CD8-positive, alpha-beta memory T cell (primary cell): ENCODE data around the gene KANSL3. TPM values are rescaled to one million over a fixed set of nuclear protein-coding genes. Genes with fewer than 3 reads are reported as not detected.

ENCODE experiments used
- CTCF ChIA-PET: fragments of 350-600 bp; sonication (Branson Sonifier 250); formaldehyde crosslinking; loops from one replicate; lab custom pipeline; 2021; ENCODE audit warnings: antibody characterized with exemption; lab: Charles Lee
- POLR2A ChIA-PET: fragments of 350-600 bp; sonication (Branson Sonifier 250); formaldehyde crosslinking; loops from one replicate; lab custom pipeline; 2021; ENCODE audit warnings: antibody characterized with exemption; lab: Charles Lee
- DNase-seq, 5 donors: peaks; one replicate each; pipeline versions ENCODE4 v3.0.0 to v3.0.0-alpha.2; 2020 to 2022; ENCODE audit warnings: mixed read lengths in 1 of 5
- H3K27ac ChIP-seq: one replicate; pipeline ENCODE4 v1.7.0; 2013; ENCODE audit warnings: low read depth, mild to moderate bottlenecking, low read length, moderate library complexity
- H3K27me3 ChIP-seq: 2 replicates; pipeline ENCODE4 v1.7.0; 2013; ENCODE audit warnings: low read length, mild to moderate bottlenecking; ENCODE audit not compliant: insufficient read depth, poor library complexity, severe bottlenecking
- H3K36me3 ChIP-seq: 2 replicates; pipeline ENCODE4 v1.7.0; 2013; ENCODE audit warnings: mild to moderate bottlenecking, low read length, moderate library complexity; ENCODE audit not compliant: insufficient read depth
- H3K4me1 ChIP-seq: 2 replicates; pipeline ENCODE4 v1.7.0; 2013; ENCODE audit warnings: mild to moderate bottlenecking, low read length, moderate library complexity; ENCODE audit not compliant: insufficient read depth
- H3K4me3 ChIP-seq: 2 replicates; pipeline ENCODE4 v1.7.0; 2013; ENCODE audit warnings: mild to moderate bottlenecking, low read length
- H3K9me3 ChIP-seq: 2 replicates; pipeline ENCODE4 v1.7.0; 2013; ENCODE audit warnings: mild to moderate bottlenecking, low read length
- H3K27ac Mint-ChIP-seq, 8 donors: one replicate each; pipeline ENCODE4 v1.8.0; 2020 to 2021; ENCODE audit warnings: mixed read lengths in 8 of 8, mild to moderate bottlenecking in 6 of 8, inconsistent platforms in 3 of 8, moderate library complexity in 3 of 8
- H3K27me3 Mint-ChIP-seq, 2 donors: one replicate each; pipeline ENCODE4 v1.8.0; 2020 to 2021; ENCODE audit warnings: mixed read lengths in 2 of 2, mild to moderate bottlenecking in 1 of 2, moderate library complexity in 1 of 2
- H3K36me3 Mint-ChIP-seq, 3 donors: one replicate each; pipeline ENCODE4 v1.8.0; 2020 to 2021; ENCODE audit warnings: mixed read lengths in 3 of 3, inconsistent platforms in 1 of 3, mild to moderate bottlenecking in 1 of 3
- H3K4me1 Mint-ChIP-seq, 3 donors: one replicate each; pipeline ENCODE4 v1.8.0; 2020 to 2021; ENCODE audit warnings: mixed read lengths in 3 of 3, inconsistent platforms in 1 of 3, mild to moderate bottlenecking in 1 of 3
- H3K4me3 Mint-ChIP-seq, 7 donors: one replicate each; pipeline ENCODE4 v1.8.0; 2020 to 2021; ENCODE audit warnings: mixed read lengths in 7 of 7, mild to moderate bottlenecking in 6 of 7, moderate library complexity in 4 of 7, inconsistent platforms in 2 of 7
- H3K9me3 Mint-ChIP-seq, 5 donors: one replicate each; pipeline ENCODE4 v1.8.0; 2020 to 2022; ENCODE audit warnings: mixed read lengths in 5 of 5, mild to moderate bottlenecking in 3 of 5, moderate library complexity in 2 of 5, inconsistent platforms in 1 of 5
- polyA plus RNA-seq: library from polyadenylated mRNA; unstranded; fragments of 300-500 nt; fragmentation: Illumina TruSeq; gene quantifications from one replicate; pipeline ENCODE4 v1.2.3, GENCODE V29; 2021
- total RNA-seq, 2 experiments: library from RNA; stranded (reverse); gene quantifications; one replicate each; pipeline ENCODE4 v1.2.3, GENCODE V29; 2021

KANSL3 gene
- total and polyA plus RNA-seq, 3 experiments from 2014 or later, result 18.3 to 46.6 (median 42.2) TPM

DNA sequence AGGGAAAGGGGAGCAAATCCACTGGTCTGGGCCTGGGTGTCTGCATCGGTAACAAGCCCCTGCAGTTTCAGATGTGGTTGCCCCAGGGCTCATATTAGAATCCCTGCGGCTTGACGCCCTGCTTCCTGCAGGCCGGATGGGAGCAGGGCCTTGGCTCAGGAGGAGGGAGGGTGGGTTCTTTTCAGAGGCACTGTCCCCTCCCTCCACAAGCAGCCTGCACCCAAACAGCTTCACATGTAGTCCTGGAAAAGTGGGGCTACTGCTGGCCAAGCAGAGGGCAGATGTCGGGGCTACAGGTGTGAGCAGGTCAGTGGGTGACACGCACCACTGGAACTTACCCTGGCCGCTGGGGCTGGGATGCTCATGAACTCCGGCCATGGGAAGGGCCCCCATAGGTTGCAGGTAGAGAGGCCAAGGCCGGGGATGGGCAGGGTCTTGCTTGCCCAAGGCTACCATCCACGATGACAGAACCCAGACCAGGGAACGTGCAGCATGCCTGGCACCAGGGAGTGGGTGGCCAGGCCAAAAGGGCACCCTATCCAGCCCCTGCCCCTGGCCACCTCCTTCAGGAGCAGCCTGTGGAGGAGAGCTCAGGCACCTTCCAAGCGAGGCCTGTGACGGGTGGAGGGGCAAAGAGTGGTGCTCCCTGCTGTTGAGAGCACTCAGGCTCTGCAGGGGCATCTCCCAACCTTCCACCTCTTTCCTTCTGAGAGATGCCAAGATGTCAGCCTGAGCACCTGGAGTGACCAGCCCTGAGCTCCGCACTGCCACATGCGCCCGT, 84.7 kb downstream of the KANSL3 start:
- Mint-ChIP-seq H3K4me1 (peaks cover 15 to 37% (median 19%) of the 10 kb centered on the region in 3 donors), H3K27me3 (no peaks in the 10 kb centered on the region), H3K4me3 (peak overlapping the region in 5 of 7 donors; percentile 28 to 65 (median 37)), H3K9me3 (no peaks in the 10 kb centered on the region), H3K27ac (peak overlapping the region; percentile 15 to 94 (median 56)), H3K36me3 (peaks cover 0 to 41% (median 2%) of the 10 kb centered on the region in 3 donors)
- H3K27ac ChIP-seq, result no peak overlapping the region
- peaks cover 14% of the 10 kb centered on the region for H3K36me3 ChIP-seq
- ChIA-PET CTCF (interaction anchor here (0.6 to 8.3 kb wide), 32 partner anchors 9 to 561 kb away, joined by 3 to 117 read pairs (median 5); partner anchors contain the start of genes ANKRD39 and ARID5A), POLR2A (interaction anchor here (1.2 to 3.0 kb wide), 2 partner anchors 14 to 146 kb away, joined by 12 to 51 read pairs; partner anchors contain the start of gene ARID5A)
- DNase-seq, result no peak
- H3K4me3 ChIP-seq, result no peak overlapping the region
- H3K27me3 ChIP-seq, result no peaks in the 10 kb centered on the region
- no peaks in the 10 kb centered on the region for H3K9me3 ChIP-seq
- peaks cover 12% of the 10 kb centered on the region for H3K4me1 ChIP-seq

DNA sequence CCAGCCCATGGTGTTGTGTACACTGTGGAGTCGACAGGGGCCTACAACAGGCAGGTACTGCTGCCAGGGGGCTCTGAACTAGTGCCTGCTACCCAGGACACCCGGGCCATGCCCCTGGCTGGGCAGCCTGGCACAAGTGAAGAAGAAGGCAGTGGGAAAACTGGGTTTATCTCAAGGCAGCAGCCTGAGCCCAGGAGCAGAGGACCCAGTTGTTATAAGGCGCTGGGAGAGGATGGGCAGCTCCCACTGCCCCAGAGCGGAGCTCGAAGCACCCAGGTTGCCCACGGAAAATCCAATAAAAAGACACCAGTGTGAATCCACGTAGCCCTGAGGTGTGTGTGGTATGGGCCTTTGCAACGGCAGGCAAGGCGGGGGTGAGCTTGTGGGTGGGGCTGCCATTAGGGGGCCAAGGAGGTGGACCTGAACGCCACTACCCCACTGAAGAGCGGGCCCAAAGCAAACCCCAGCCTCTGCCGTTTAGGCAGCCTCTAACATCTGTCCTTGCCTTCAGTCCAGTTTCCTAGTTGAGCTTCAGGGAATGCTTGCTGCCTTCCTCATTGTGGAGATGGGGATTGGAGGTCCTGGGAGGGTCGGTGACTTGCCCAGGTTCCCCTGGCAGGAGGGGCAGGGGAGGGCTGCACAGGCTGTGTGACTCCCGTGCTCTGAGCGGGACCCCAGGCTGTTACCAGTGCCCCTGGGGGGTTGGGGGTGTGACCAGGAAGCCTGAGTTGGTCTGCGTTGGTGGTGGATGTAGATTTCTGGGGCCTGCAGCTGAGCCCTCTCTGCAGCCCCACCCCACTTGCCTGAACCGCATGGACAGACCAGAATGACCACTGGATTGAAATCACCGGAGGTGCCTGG, 85.6 kb downstream of the KANSL3 start:
- Histone ChIP-seq H3K4me3 (no peak overlapping the region), H3K9me3 (no peaks in the 10 kb centered on the region), H3K4me1 (peaks cover 12% of the 10 kb centered on the region), H3K27me3 (no peaks in the 10 kb centered on the region), H3K27ac (no peak overlapping the region), H3K36me3 (peaks cover 18% of the 10 kb centered on the region)
- H3K4me1 Mint-ChIP-seq, result peaks cover 18 to 42% (median 20%) of the 10 kb centered on the region in 3 donors
- peaks cover 0 to 46% (median 2%) of the 10 kb centered on the region in 3 donors for H3K36me3 Mint-ChIP-seq
- DNase-seq, result no peak
- no peak overlapping the region for H3K4me3 Mint-ChIP-seq
- POLR2A ChIA-PET, result interaction anchor here (3.0 kb wide), 1 partner anchor 13 kb away, joined by 51 read pairs; the partner anchor contains the start of gene ARID5A
- CTCF ChIA-PET, result interaction anchor here (1.4 to 8.3 kb wide), 6 partner anchors 8 to 271 kb away, joined by 5 to 117 read pairs (median 32); partner anchors contain the start of gene ARID5A
- peak overlapping the region in 5 of 8 donors; percentile 15 to 74 (median 52) for H3K27ac Mint-ChIP-seq
- H3K9me3 Mint-ChIP-seq, result no peaks in the 10 kb centered on the region
- H3K27me3 Mint-ChIP-seq, result no peaks in the 10 kb centered on the region

DNA sequence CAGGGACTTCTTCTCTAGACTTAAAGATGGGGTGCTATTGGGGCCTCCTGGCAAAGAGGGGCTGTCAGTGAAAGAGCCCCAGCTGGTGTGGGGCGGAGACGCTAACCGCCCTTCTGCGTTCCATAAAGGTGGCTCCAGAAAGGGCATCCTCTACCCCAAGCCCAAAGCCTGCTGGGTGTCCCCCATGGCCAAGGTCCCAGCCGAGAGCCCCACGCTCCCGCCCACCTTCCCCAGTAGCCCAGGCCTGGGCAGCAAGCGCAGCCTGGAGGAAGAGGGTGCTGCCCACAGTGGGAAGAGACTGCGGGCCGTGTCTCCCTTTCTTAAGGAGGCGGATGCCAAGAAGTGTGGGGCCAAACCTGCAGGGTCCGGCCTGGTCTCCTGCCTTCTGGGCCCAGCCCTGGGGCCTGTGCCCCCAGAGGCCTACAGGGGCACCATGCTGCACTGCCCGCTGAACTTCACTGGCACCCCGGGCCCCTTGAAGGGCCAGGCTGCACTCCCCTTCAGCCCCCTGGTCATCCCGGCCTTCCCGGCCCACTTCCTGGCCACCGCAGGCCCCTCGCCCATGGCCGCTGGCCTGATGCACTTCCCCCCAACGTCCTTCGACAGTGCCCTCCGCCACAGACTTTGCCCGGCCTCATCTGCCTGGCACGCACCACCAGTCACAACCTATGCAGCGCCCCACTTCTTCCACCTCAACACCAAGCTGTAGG, 86.4 kb downstream of the KANSL3 start:
- peaks cover 19% of the 10 kb centered on the region for H3K4me1 ChIP-seq
- H3K36me3 ChIP-seq, result peaks cover 18% of the 10 kb centered on the region
- no peaks in the 10 kb centered on the region for H3K27me3 ChIP-seq
- H3K4me3 Mint-ChIP-seq, result no peak overlapping the region
- H3K4me1 Mint-ChIP-seq, result peaks cover 24 to 44% (median 26%) of the 10 kb centered on the region in 3 donors
- H3K9me3 ChIP-seq, result no peaks in the 10 kb centered on the region
- peaks cover 0 to 53% (median 2%) of the 10 kb centered on the region in 3 donors for H3K36me3 Mint-ChIP-seq
- peak overlapping the region in 3 of 8 donors; percentile 50 to 54 (median 52) for H3K27ac Mint-ChIP-seq
- H3K4me3 ChIP-seq, result no peak overlapping the region
- ChIA-PET POLR2A (interaction anchor here (0.6 kb wide), 1 partner anchor 13 kb away, joined by 3 read pairs; no protein-coding TSS in a partner anchor), CTCF (interaction anchor here (3.2 to 8.3 kb wide), 4 partner anchors 7 to 144 kb away, joined by 17 to 117 read pairs (median 58); partner anchors contain the start of gene ARID5A)
- no peaks in the 10 kb centered on the region for H3K9me3 Mint-ChIP-seq
- no peak overlapping the region for H3K27ac ChIP-seq
- no peak for DNase-seq
- no peaks in the 10 kb centered on the region for H3K27me3 Mint-ChIP-seq

DNA sequence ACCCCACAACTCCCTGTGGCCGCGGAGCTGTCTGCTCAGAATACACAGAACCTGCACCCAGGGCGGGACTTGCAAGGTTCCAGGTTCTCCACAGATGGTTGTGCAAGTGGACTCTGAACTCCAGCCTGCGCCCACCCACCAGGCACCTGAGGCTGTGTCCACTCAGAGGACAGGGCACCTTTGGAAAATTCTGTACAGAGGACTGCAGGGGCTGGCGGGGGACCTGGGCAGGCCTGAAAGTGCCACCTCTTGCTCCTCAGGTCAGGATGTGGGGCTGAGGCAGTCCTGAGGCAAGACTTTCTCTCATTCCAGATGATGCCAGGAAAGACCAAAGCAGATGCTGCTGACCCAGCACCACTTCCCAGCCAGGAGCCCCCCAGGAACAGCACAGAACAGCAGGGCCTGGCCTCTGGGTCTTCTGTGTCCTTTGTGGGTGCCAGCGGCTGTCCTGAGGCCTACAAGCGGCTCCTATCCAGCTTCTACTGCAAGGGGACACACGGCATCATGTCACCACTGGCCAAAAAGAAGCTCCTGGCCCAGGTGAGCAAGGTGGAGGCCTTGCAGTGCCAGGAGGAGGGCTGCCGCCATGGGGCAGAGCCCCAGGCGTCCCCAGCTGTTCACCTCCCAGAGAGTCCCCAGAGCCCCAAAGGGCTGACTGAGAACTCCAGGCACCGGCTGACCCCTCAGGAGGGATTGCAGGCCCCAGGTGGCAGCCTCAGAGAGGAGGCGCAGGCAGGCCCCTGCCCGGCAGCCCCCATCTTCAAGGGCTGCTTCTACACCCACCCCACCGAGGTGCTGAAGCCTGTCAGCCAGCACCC, 87.1 kb downstream of the KANSL3 start:
- no peak overlapping the region for H3K27ac ChIP-seq
- DNase-seq, result no peak
- H3K27me3 ChIP-seq, result no peaks in the 10 kb centered on the region
- Mint-ChIP-seq H3K9me3 (no peaks in the 10 kb centered on the region), H3K4me3 (no peak overlapping the region), H3K27me3 (no peaks in the 10 kb centered on the region), H3K27ac (peak overlapping the region in 2 of 8 donors; percentile 52 to 54), H3K4me1 (peaks cover 29 to 48% (median 34%) of the 10 kb centered on the region in 3 donors), H3K36me3 (peaks cover 0 to 60% (median 4%) of the 10 kb centered on the region in 3 donors)
- CTCF ChIA-PET, result interaction anchor here (1.3 to 8.3 kb wide), 3 partner anchors 12 to 144 kb away, joined by 4 to 117 read pairs (median 5); no protein-coding TSS in a partner anchor
- no peaks in the 10 kb centered on the region for H3K9me3 ChIP-seq
- H3K4me1 ChIP-seq, result peaks cover 26% of the 10 kb centered on the region
- no peak overlapping the region for H3K4me3 ChIP-seq
- peaks cover 18% of the 10 kb centered on the region for H3K36me3 ChIP-seq
- POLR2A ChIA-PET, result interaction anchor here (0.6 kb wide), 2 partner anchors 13 to 14 kb away, joined by 3 to 4 read pairs; partner anchors contain the start of gene ARID5A

DNA sequence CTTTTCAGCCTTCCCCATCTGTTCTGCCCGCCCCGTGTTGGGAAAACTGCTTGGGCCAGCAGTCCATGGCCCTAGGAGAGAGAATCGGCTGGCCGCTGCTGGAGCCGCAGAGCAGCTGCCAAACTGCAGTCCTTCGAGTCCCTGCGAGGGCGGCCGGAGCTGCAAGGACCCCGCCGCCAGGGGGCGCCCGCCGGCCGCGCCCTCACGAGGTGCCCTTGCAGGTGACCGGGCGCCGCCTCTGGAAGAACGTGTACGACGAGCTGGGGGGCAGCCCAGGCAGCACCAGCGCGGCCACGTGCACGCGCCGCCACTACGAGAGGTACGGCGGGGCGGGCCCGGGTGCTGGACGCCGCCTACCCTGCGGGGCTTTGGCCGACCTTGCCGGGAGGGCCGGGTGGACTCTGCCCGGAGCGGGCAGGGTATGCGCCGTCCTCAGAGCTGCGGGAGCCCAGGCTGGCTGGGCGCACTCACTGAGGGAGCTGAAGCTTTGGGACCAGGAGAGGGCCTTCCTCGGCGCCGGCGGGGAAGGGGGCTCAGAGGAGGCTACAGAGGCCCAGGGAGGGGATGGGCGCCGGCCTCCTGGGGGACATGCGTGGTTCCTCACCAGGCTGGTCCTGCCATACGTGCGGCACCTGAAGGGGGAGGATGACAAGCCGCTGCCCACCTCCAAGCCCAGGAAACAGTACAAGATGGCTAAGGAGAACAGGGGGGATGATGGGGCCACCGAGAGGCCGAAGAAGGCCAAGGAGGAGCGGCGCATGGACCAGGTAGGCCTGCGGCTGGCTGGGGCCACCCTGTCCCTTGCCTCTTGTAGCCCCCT, 87.9 kb downstream of the KANSL3 start:
- H3K9me3 ChIP-seq, result no peaks in the 10 kb centered on the region
- CTCF ChIA-PET, result interaction anchor here (1.0 to 8.3 kb wide), 4 partner anchors 11 to 143 kb away, joined by 3 to 117 read pairs (median 4); no protein-coding TSS in a partner anchor
- peaks cover 18% of the 10 kb centered on the region for H3K36me3 ChIP-seq
- DNase-seq, result no peak
- H3K27me3 ChIP-seq, result no peaks in the 10 kb centered on the region
- Mint-ChIP-seq H3K9me3 (no peaks in the 10 kb centered on the region), H3K27ac (peak overlapping the region in 1 of 8 donors; percentile 54), H3K36me3 (peaks cover 0 to 66% (median 7%) of the 10 kb centered on the region in 3 donors), H3K27me3 (no peaks in the 10 kb centered on the region), H3K4me3 (no peak overlapping the region), H3K4me1 (peaks cover 35 to 54% (median 42%) of the 10 kb centered on the region in 3 donors)
- POLR2A ChIA-PET, result interaction anchor here (1.2 to 1.3 kb wide), 2 partner anchors 11 to 13 kb away, joined by 3 read pairs; partner anchors contain the start of gene ARID5A
- no peak overlapping the region for H3K27ac ChIP-seq
- peaks cover 35% of the 10 kb centered on the region for H3K4me1 ChIP-seq
- H3K4me3 ChIP-seq, result no peak overlapping the region

DNA sequence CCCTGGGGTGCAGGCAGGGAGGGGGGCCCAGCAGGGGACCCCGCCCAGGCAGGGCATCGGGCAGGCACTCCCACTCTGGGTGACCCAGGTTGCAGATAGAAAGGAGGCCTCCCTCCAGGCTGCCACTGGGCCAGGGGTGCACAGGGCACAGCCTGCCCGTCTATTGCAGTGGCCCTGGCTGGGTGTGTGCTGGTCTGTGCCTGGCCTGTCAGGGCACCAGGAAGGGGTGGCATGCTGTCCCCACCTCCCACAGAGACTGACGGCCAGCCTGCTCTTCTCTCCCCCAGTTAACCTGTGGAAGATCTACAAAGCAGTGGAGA, 88.7 kb downstream of the KANSL3 start:
- Mint-ChIP-seq H3K9me3 (no peaks in the 10 kb centered on the region), H3K4me1 (peaks cover 38 to 58% (median 47%) of the 10 kb centered on the region in 3 donors), H3K27ac (no peak overlapping the region), H3K36me3 (peaks cover 0 to 72% (median 9%) of the 10 kb centered on the region in 3 donors), H3K4me3 (no peak overlapping the region), H3K27me3 (no peaks in the 10 kb centered on the region)
- CTCF ChIA-PET, result interaction anchor here (1.0 to 8.3 kb wide), 4 partner anchors 11 to 40 kb away, joined by 3 to 117 read pairs (median 8); no protein-coding TSS in a partner anchor
- Histone ChIP-seq H3K4me1 (peaks cover 39% of the 10 kb centered on the region), H3K27ac (no peak overlapping the region), H3K9me3 (no peaks in the 10 kb centered on the region), H3K4me3 (no peak overlapping the region), H3K36me3 (peaks cover 18% of the 10 kb centered on the region), H3K27me3 (no peaks in the 10 kb centered on the region)
- no peak for DNase-seq
- POLR2A ChIA-PET, result interaction anchor here (1.2 to 1.3 kb wide), 2 partner anchors 10 to 12 kb away, joined by 3 read pairs; partner anchors contain the start of gene ARID5A
